HEK293 (cell line): ENCODE measurements around the gene MAD2L2.

ENCODE experiments used
- BCL11A ChIP-seq: fragments of 450-650 bp; formaldehyde crosslinking; IDR thresholded peaks from 2 replicates; pipeline ENCODE4 v1.5.1; 2016; ENCODE audit warnings: low read depth, missing biosample characterization, missing genetic modification characterization
- BCL6B ChIP-seq: fragments of 450-650 bp; formaldehyde crosslinking; IDR thresholded peaks from 2 replicates; pipeline ENCODE4 v1.5.1; 2017; ENCODE audit warnings: missing biosample characterization, missing genetic modification characterization
- KLF10 ChIP-seq: fragments of 450-650 bp; IDR thresholded peaks from 2 replicates; pipeline ENCODE4 v1.5.1; 2018; ENCODE audit warnings: missing biosample characterization, mild to moderate bottlenecking, missing genetic modification characterization
- KLF17 ChIP-seq: fragments of 450-650 bp; formaldehyde crosslinking; IDR thresholded peaks from 2 replicates; pipeline ENCODE4 v1.5.1; 2016; ENCODE audit warnings: missing biosample characterization, missing genetic modification characterization
- PRDM2 ChIP-seq: fragments of 450-650 bp; formaldehyde crosslinking; IDR thresholded peaks from 2 replicates; pipeline ENCODE4 v1.5.1; 2016; ENCODE audit warnings: missing biosample characterization, missing genetic modification characterization, borderline replicate concordance
- TCF7L2 ChIP-seq: IDR thresholded peaks from 2 replicates; pipeline ENCODE4 v1.6.1; 2011; ENCODE audit warnings: low read depth, mild to moderate bottlenecking, inconsistent platforms, low read length, moderate library complexity, borderline replicate concordance
- ZBTB1 ChIP-seq: fragments of 450-650 bp; formaldehyde crosslinking; IDR thresholded peaks from 2 replicates; pipeline ENCODE4 v1.5.1; 2016; ENCODE audit warnings: missing biosample characterization, missing genetic modification characterization
- ZBTB17 ChIP-seq: fragments of 450-650 bp; formaldehyde crosslinking; IDR thresholded peaks from 2 replicates; pipeline ENCODE4 v1.5.1; 2016; ENCODE audit warnings: missing biosample characterization, missing genetic modification characterization
- ZBTB20 ChIP-seq: fragments of 450-650 bp; formaldehyde crosslinking; IDR thresholded peaks from 2 replicates; pipeline ENCODE4 v1.5.1; 2016; ENCODE audit warnings: missing biosample characterization, missing genetic modification characterization
- ZNF140 ChIP-seq: fragments of 450-650 bp; formaldehyde crosslinking; IDR thresholded peaks from 2 replicates; pipeline ENCODE4 v1.5.1; 2016; ENCODE audit warnings: missing biosample characterization, missing genetic modification characterization
- ZNF16 ChIP-seq: fragments of 450-650 bp; formaldehyde crosslinking; IDR thresholded peaks from 2 replicates; pipeline ENCODE4 v1.5.1; 2016; ENCODE audit warnings: low read depth, missing biosample characterization, missing genetic modification characterization
- ZNF2 ChIP-seq: fragments of 450-650 bp; formaldehyde crosslinking; IDR thresholded peaks from 2 replicates; pipeline ENCODE4 v1.5.1; 2016; ENCODE audit warnings: missing biosample characterization, missing genetic modification characterization
- ZNF214 ChIP-seq: fragments of 450-650 bp; formaldehyde crosslinking; IDR thresholded peaks from 2 replicates; pipeline ENCODE4 v1.5.1; 2017; ENCODE audit warnings: missing biosample characterization, mild to moderate bottlenecking, missing genetic modification characterization, borderline replicate concordance
- ZNF23 ChIP-seq: fragments of 450-650 bp; formaldehyde crosslinking; IDR thresholded peaks from 2 replicates; pipeline ENCODE4 v1.5.1; 2016; ENCODE audit warnings: missing biosample characterization, missing genetic modification characterization, borderline replicate concordance
- ZNF26 ChIP-seq: fragments of 450-650 bp; formaldehyde crosslinking; IDR thresholded peaks from 2 replicates; pipeline ENCODE4 v1.5.1; 2016; ENCODE audit warnings: missing biosample characterization, missing genetic modification characterization
- ZNF324 ChIP-seq: fragments of 450-650 bp; formaldehyde crosslinking; IDR thresholded peaks from 2 replicates; pipeline ENCODE4 v1.5.1; 2016; ENCODE audit warnings: missing biosample characterization, missing genetic modification characterization
- ZNF366 ChIP-seq: fragments of 450-650 bp; formaldehyde crosslinking; conservative IDR thresholded peaks from 2 replicates; pipeline ENCODE4 v1.5.1; 2016; ENCODE audit warnings: missing biosample characterization, missing genetic modification characterization
- ZNF416 ChIP-seq: fragments of 450-650 bp; formaldehyde crosslinking; IDR thresholded peaks from 2 replicates; pipeline ENCODE4 v1.5.1; 2016; ENCODE audit warnings: missing biosample characterization, missing genetic modification characterization
- ZNF433 ChIP-seq: fragments of 450-650 bp; formaldehyde crosslinking; IDR thresholded peaks from 2 replicates; pipeline ENCODE4 v1.5.1; 2016; ENCODE audit warnings: missing biosample characterization, missing genetic modification characterization, low read depth
- ZNF488 ChIP-seq: fragments of 450-650 bp; formaldehyde crosslinking; IDR thresholded peaks from 2 replicates; pipeline ENCODE4 v1.5.1; 2016; ENCODE audit warnings: missing biosample characterization, missing genetic modification characterization
- ZNF501 ChIP-seq: fragments of 450-650 bp; formaldehyde crosslinking; IDR thresholded peaks from 2 replicates; pipeline ENCODE4 v1.5.1; 2016; ENCODE audit warnings: missing biosample characterization, missing genetic modification characterization
- ZNF530 ChIP-seq: fragments of 450-650 bp; formaldehyde crosslinking; IDR thresholded peaks from 2 replicates; pipeline ENCODE4 v1.5.1; 2016; ENCODE audit warnings: low read depth, missing biosample characterization, missing genetic modification characterization
- ZNF544 ChIP-seq: fragments of 450-650 bp; formaldehyde crosslinking; IDR thresholded peaks from 2 replicates; pipeline ENCODE4 v1.5.0; 2017; ENCODE audit warnings: missing biosample characterization, missing genetic modification characterization
- ZNF549 ChIP-seq: fragments of 450-650 bp; IDR thresholded peaks from 2 replicates; pipeline ENCODE4 v1.5.1; 2018; ENCODE audit warnings: missing biosample characterization, missing genetic modification characterization, mild to moderate bottlenecking, inconsistent platforms, moderate library complexity
- ZNF677 ChIP-seq: fragments of 450-650 bp; IDR thresholded peaks from 2 replicates; pipeline ENCODE4 v1.5.0; 2018; ENCODE audit warnings: missing biosample characterization, mild to moderate bottlenecking, missing genetic modification characterization, moderate library complexity
- ZNF830 ChIP-seq: fragments of 450-650 bp; IDR thresholded peaks from 2 replicates; pipeline ENCODE4 v1.5.0; 2018; ENCODE audit warnings: missing biosample characterization, missing genetic modification characterization, low read depth, mild to moderate bottlenecking, moderate library complexity
- ZSCAN4 ChIP-seq: fragments of 450-650 bp; formaldehyde crosslinking; IDR thresholded peaks from 2 replicates; pipeline ENCODE4 v1.5.1; 2017; ENCODE audit warnings: missing biosample characterization, missing genetic modification characterization

MAD2L2 gene

GRCh38 chr1:11681071-11681771 lies at the start of gene MAD2L2 (continued):
- TF ChIP-seq ZSCAN4, result no peak
- TF ChIP-seq ZNF2 (tag by site-specific recombination), result no peak
- TF ChIP-seq ZNF544 (tag by site-specific recombination), result no peak
- TF ChIP-seq ZBTB17 (tag by site-specific recombination), result no peak
- no peak for TF ChIP-seq PRDM2
- no peak; the same call in 1 of the 2 replicates for TF ChIP-seq KLF17
- TF ChIP-seq ZNF416 (tag by site-specific recombination), result no peak
- TF ChIP-seq ZNF433 (tag by site-specific recombination), result no peak
- TF ChIP-seq ZNF488, result no peak
- no peak for TF ChIP-seq ZNF549 (tag by site-specific recombination)
- TF ChIP-seq ZNF501, result no peak
- no peak for TF ChIP-seq TCF7L2
- no peak for TF ChIP-seq ZBTB1
- no peak for TF ChIP-seq ZNF830
- no peak for TF ChIP-seq ZNF23 (tag by site-specific recombination)
- TF ChIP-seq BCL6B (tag by site-specific recombination), result no peak
- no peak for TF ChIP-seq ZNF26 (tag by site-specific recombination)
- TF ChIP-seq ZNF324 (tag by site-specific recombination), result no peak
- TF ChIP-seq ZNF214 (tag by site-specific recombination), result no peak
- no peak; the same call in 1 of the 2 replicates for TF ChIP-seq ZBTB20 (tag by site-specific recombination)
- TF ChIP-seq KLF10 (tag by site-specific recombination), result peak; percentile 97
- no peak for TF ChIP-seq ZNF140 (tag by site-specific recombination)
- TF ChIP-seq ZNF16 (tag by site-specific recombination), result no peak
- TF ChIP-seq ZNF677 (tag by site-specific recombination), result no peak
- peak; percentile 44; the same call in 1 of the 2 replicates for TF ChIP-seq ZNF366 (tag by site-specific recombination)
- no peak for TF ChIP-seq ZNF530 (tag by site-specific recombination)
- no peak for TF ChIP-seq BCL11A (tag by site-specific recombination)
